Vagina (tissue), 2 donors: ENCODE measurements around the gene CGB3.
"Not testable (repeated sequence)": the region's sequence is repeated elsewhere in the genome, so short reads cannot be mapped to it uniquely, and the experiment has no call there.

ENCODE experiments used
- POLR2A ChIP-seq, 2 donors: fragments of 450-650 bp; IDR thresholded peaks; one replicate each; pipeline ENCODE4 v1.6.1; 2017; ENCODE audit warnings: antibody characterized with exemption in 2 of 2, mild to moderate bottlenecking in 2 of 2, moderate library complexity in 2 of 2
- POLR2AphosphoS5 ChIP-seq, 2 donors: sonication (generic); formaldehyde crosslinking; IDR thresholded peaks; one replicate each; pipeline ENCODE4 v1.9.0; 2017; ENCODE audit warnings: antibody characterized with exemption in 2 of 2, mild to moderate bottlenecking in 2 of 2, low read depth in 1 of 2; ENCODE audit not compliant: insufficient read depth in 1 of 2
- TF ChIP-seq, protein P1 (sequence below), 3 experiments: fragments of 450-650 bp in 2 of 3; fragments of 200-600 bp in 1 of 3; sonication (generic) in 1 of 3; IDR thresholded peaks; one replicate each; pipeline ENCODE4 v1.5.1; 2017 to 2019; ENCODE audit warnings: antibody characterized with exemption in 3 of 3, mild to moderate bottlenecking in 2 of 3, moderate library complexity in 2 of 3

- TF ChIP-seq, protein P1, sequence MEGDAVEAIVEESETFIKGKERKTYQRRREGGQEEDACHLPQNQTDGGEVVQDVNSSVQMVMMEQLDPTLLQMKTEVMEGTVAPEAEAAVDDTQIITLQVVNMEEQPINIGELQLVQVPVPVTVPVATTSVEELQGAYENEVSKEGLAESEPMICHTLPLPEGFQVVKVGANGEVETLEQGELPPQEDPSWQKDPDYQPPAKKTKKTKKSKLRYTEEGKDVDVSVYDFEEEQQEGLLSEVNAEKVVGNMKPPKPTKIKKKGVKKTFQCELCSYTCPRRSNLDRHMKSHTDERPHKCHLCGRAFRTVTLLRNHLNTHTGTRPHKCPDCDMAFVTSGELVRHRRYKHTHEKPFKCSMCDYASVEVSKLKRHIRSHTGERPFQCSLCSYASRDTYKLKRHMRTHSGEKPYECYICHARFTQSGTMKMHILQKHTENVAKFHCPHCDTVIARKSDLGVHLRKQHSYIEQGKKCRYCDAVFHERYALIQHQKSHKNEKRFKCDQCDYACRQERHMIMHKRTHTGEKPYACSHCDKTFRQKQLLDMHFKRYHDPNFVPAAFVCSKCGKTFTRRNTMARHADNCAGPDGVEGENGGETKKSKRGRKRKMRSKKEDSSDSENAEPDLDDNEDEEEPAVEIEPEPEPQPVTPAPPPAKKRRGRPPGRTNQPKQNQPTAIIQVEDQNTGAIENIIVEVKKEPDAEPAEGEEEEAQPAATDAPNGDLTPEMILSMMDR (IDR thresholded peaks at IDR 0.05), result not testable (repeated sequence)
- not testable (repeated sequence) for TF ChIP-seq POLR2A (IDR thresholded peaks at IDR 0.05); POLR2AphosphoS5 (IDR thresholded peaks at IDR 0.05; ENCODE audit: insufficient read depth in 1 of 2, low read depth in 1 of 2)
Measured at GRCh38 chr19:49029749-49030148, 5.6 kb upstream of the CGB3 start.
